NCI-H345 (cell line): ENCODE results near the gene MDH1.
"Not testable (repeated sequence)": the region's sequence is repeated elsewhere in the genome, so short reads cannot be mapped to it uniquely, and the experiment has no call there.

Source experiments
- DNase-seq: peaks from one replicate; lab custom pipeline; 2025; lab: John Stamatoyannopoulos, UW

The MDH1 gene

GRCh38 chr2:63588385-63589147 lies at the start of gene MDH1, which contains the start of gene WDPCP:
Gene MDH1, plus strand, starts transcription at chr2:63588963. Its CDS starts 81 bp downstream, at chr2:63589044.
Gene WDPCP, minus strand, starts transcription at chr2:63588477. Its CDS starts 206 bp downstream, at chr2:63588271.
- DNase-seq: peak; percentile 99

- DNase-seq: no peak
These were observed 49.2 kb upstream of the MDH1 start for GRCh38 chr2:63539416-63540162.

- DNase-seq: no peak
These were observed 44.6 kb upstream of the MDH1 start for GRCh38 chr2:63544017-63544627.

GRCh38 chr2:63545023-63545422 lies 43.7 kb upstream of the MDH1 start:
- no peak for DNase-seq

- no peak for DNase-seq
These were observed 35.7 kb upstream of the MDH1 start for GRCh38 chr2:63553049-63553448.

GRCh38 chr2:63555299-63555698 lies 33.5 kb upstream of the MDH1 start:
- no peak for DNase-seq

GRCh38 chr2:63555931-63556330 lies 32.8 kb upstream of the MDH1 start:
- no peak for DNase-seq

GRCh38 chr2:63557819-63558218 lies 30.9 kb upstream of the MDH1 start:
- DNase-seq: not testable (repeated sequence)

GRCh38 chr2:63558922-63559321 lies 29.8 kb upstream of the MDH1 start:
- DNase-seq: not testable (repeated sequence)

- DNase-seq: no peak
These were observed 26.0 kb upstream of the MDH1 start for GRCh38 chr2:63562751-63563150.

GRCh38 chr2:63569740-63570139 lies 19.0 kb upstream of the MDH1 start:
- no peak for DNase-seq

GRCh38 chr2:63571291-63571690 lies 17.5 kb upstream of the MDH1 start:
- no peak for DNase-seq

- no peak for DNase-seq
These were observed 16.8 kb upstream of the MDH1 start for GRCh38 chr2:63572001-63572400.

GRCh38 chr2:63573026-63573425 lies 15.7 kb upstream of the MDH1 start:
- not testable (repeated sequence) for DNase-seq

GRCh38 chr2:63573726-63574345 lies 14.9 kb upstream of the MDH1 start:
- DNase-seq: not testable (repeated sequence)

- DNase-seq: no peak
These were observed 12.2 kb upstream of the MDH1 start for GRCh38 chr2:63576546-63576945.

GRCh38 chr2:63578767-63579166 lies 10.0 kb upstream of the MDH1 start:
- DNase-seq: no peak

GRCh38 chr2:63580651-63581297 lies 8.0 kb upstream of the MDH1 start:
- DNase-seq: no peak

GRCh38 chr2:63581298-63581961 lies 7.3 kb upstream of the MDH1 start:
- DNase-seq: no peak

GRCh38 chr2:63582873-63583272 lies 5.9 kb upstream of the MDH1 start:
- no peak for DNase-seq

- DNase-seq: no peak
These were observed 864 bp upstream of the MDH1 start for GRCh38 chr2:63587814-63588384.
